ENCODE measurements around the gene RASA3. TPM values are rescaled to one million over a fixed set of nuclear protein-coding genes. Genes with fewer than 3 reads are reported as not detected.
A peak's percentile ranks its signal among the peaks of the same experiment; 100 is the strongest.
"Not testable (repeated sequence)": the region's sequence is repeated elsewhere in the genome, so short reads cannot be mapped to it uniquely, and the experiment has no call there.

Gene RASA3
- total RNA-seq, 2 donors from 2014 or later, result 6.3 to 12.0 TPM

- Histone ChIP-seq H3K9me3 (ENCODE audit: control insufficient read depth, low read length) (no peaks in the 10 kb centered on the region), H3K4me1 (ENCODE audit: control insufficient read depth, insufficient read depth, low read length) (no peaks in the 10 kb centered on the region), H3K27ac (ENCODE audit: low read depth, low read length) (peak overlapping the region; percentile 29), H3K36me3 (ENCODE audit: control insufficient read depth, insufficient read depth, low read length) (no peaks in the 10 kb centered on the region), H3K27me3 (ENCODE audit: control insufficient read depth, insufficient read depth, low read length, poor library complexity, severe bottlenecking) (no peaks in the 10 kb centered on the region), H3K4me3 (ENCODE audit: low read length) (no peak overlapping the region), H3K9ac (ENCODE audit: extremely low read depth, low read length, poor library complexity, severe bottlenecking) (no peak overlapping the region)
- 81 to 85% methylated on average over 6 of the region's 6 CpGs for WGBS, 2 experiments (ENCODE audit: insufficient coverage in 1 of 2, insufficient read length in 1 of 2)
- H3K4me1 Mint-ChIP-seq, result peaks cover 32% of the 10 kb centered on the region
- H3K9me3 Mint-ChIP-seq, result no peaks in the 10 kb centered on the region
- TF ChIP-seq CTCF (conservative IDR thresholded peaks at IDR 0.05), result no peak
- peak overlapping the region; percentile 90 for H3K27ac Mint-ChIP-seq
- no peak overlapping the region for H3K4me3 Mint-ChIP-seq
- H3K36me3 Mint-ChIP-seq (ENCODE audit: low read depth), result peaks cover 4% of the 10 kb centered on the region
- no peaks in the 10 kb centered on the region for H3K27me3 Mint-ChIP-seq (ENCODE audit: insufficient read depth)
- DNase-seq, result no peak
Observed at GRCh38 chr13:114118086-114118485, 14.3 kb downstream of the RASA3 start.

- H3K9me3 Mint-ChIP-seq; H3K4me1 ChIP-seq (ENCODE audit: control insufficient read depth, insufficient read depth, low read length); H3K27ac ChIP-seq (ENCODE audit: low read depth, low read length); H3K4me3 ChIP-seq (ENCODE audit: low read length); H3K27me3 Mint-ChIP-seq (ENCODE audit: insufficient read depth); H3K9ac ChIP-seq (ENCODE audit: extremely low read depth, low read length, poor library complexity, severe bottlenecking); H3K27ac Mint-ChIP-seq; H3K36me3 ChIP-seq (ENCODE audit: control insufficient read depth, insufficient read depth, low read length); H3K4me3 Mint-ChIP-seq; H3K27me3 ChIP-seq (ENCODE audit: control insufficient read depth, insufficient read depth, low read length, poor library complexity, severe bottlenecking); H3K36me3 Mint-ChIP-seq (ENCODE audit: low read depth); H3K9me3 ChIP-seq (ENCODE audit: control insufficient read depth, low read length): not testable (repeated sequence)
- WGBS, 2 experiments (ENCODE audit: insufficient coverage in 1 of 2, insufficient read length in 1 of 2), result 94 to 97% methylated on average over 16 to 20 of the region's 20 CpGs
- DNase-seq, result peak; percentile 36
- H3K4me1 Mint-ChIP-seq, result peaks cover 37% of the 10 kb centered on the region
Observed at GRCh38 chr13:114117341-114117874, 15.0 kb downstream of the RASA3 start.

DNA sequence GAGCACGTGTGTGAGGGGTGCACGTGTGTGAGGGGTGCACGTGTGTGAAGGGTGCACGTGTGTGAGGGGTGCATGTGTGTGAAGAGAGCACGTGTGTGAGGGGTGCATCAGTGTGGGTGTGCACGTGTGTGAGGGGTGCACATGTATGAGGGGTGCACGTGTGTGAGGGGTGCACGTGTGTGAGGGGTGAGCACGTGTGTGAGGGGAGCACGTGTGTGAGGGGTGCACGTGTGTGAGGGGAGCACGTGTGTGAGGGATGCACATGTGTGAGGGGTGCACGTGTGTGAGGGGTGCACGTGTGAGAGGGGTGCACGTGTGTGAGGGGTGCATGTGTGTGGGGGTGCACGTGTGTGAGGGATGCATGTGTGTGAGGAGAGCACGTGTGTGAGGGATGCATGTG lies 15.7 kb downstream of the RASA3 start:
- peaks cover 43% of the 10 kb centered on the region for H3K4me1 Mint-ChIP-seq
- H3K4me3 ChIP-seq (ENCODE audit: low read length), result no peak overlapping the region
- peak; percentile 49 for DNase-seq
- H3K27ac ChIP-seq (ENCODE audit: low read depth, low read length), result no peak overlapping the region
- no peak overlapping the region for H3K9ac ChIP-seq (ENCODE audit: extremely low read depth, low read length, poor library complexity, severe bottlenecking)
- no peaks in the 10 kb centered on the region for H3K9me3 ChIP-seq (ENCODE audit: control insufficient read depth, low read length)
- H3K27me3 Mint-ChIP-seq (ENCODE audit: insufficient read depth), result no peaks in the 10 kb centered on the region
- H3K36me3 ChIP-seq (ENCODE audit: control insufficient read depth, insufficient read depth, low read length), result no peaks in the 10 kb centered on the region
- no peaks in the 10 kb centered on the region for H3K27me3 ChIP-seq (ENCODE audit: control insufficient read depth, insufficient read depth, low read length, poor library complexity, severe bottlenecking)
- WGBS, 2 experiments (ENCODE audit: insufficient coverage in 1 of 2, insufficient read length in 1 of 2), result 93 to 98% methylated on average over 12 to 17 of the region's 17 CpGs
- no peak overlapping the region for H3K4me3 Mint-ChIP-seq
- H3K4me1 ChIP-seq (ENCODE audit: control insufficient read depth, insufficient read depth, low read length), result peaks cover 10% of the 10 kb centered on the region
- H3K36me3 Mint-ChIP-seq (ENCODE audit: low read depth), result peaks cover 4% of the 10 kb centered on the region
- H3K27ac Mint-ChIP-seq, result no peak overlapping the region
- H3K9me3 Mint-ChIP-seq, result no peaks in the 10 kb centered on the region
- no peak for TF ChIP-seq CTCF (conservative IDR thresholded peaks at IDR 0.05)

GRCh38 chr13:114115796-114116195 lies 16.6 kb downstream of the RASA3 start:
- no peak overlapping the region for H3K9ac ChIP-seq (ENCODE audit: extremely low read depth, low read length, poor library complexity, severe bottlenecking)
- H3K4me3 Mint-ChIP-seq, result no peak overlapping the region
- DNase-seq, result no peak
- 90 to 96% methylated on average over 12 to 13 of the region's 13 CpGs for WGBS, 2 experiments (ENCODE audit: insufficient coverage in 1 of 2, insufficient read length in 1 of 2)
- no peak overlapping the region for H3K4me3 ChIP-seq (ENCODE audit: low read length)
- no peaks in the 10 kb centered on the region for H3K27me3 ChIP-seq (ENCODE audit: control insufficient read depth, insufficient read depth, low read length, poor library complexity, severe bottlenecking)
- no peaks in the 10 kb centered on the region for H3K9me3 Mint-ChIP-seq
- H3K36me3 ChIP-seq (ENCODE audit: control insufficient read depth, insufficient read depth, low read length), result no peaks in the 10 kb centered on the region
- no peaks in the 10 kb centered on the region for H3K27me3 Mint-ChIP-seq (ENCODE audit: insufficient read depth)
- H3K27ac ChIP-seq (ENCODE audit: low read depth, low read length), result peak overlapping the region; percentile 61
- peaks cover 11% of the 10 kb centered on the region for H3K4me1 ChIP-seq (ENCODE audit: control insufficient read depth, insufficient read depth, low read length)
- H3K27ac Mint-ChIP-seq, result no peak overlapping the region
- H3K4me1 Mint-ChIP-seq, result peaks cover 39% of the 10 kb centered on the region
- H3K36me3 Mint-ChIP-seq (ENCODE audit: low read depth), result peaks cover 4% of the 10 kb centered on the region
- H3K9me3 ChIP-seq (ENCODE audit: control insufficient read depth, low read length), result no peaks in the 10 kb centered on the region
- no peak for TF ChIP-seq CTCF (conservative IDR thresholded peaks at IDR 0.05)
